GM23338 (cell line): Measurements from ENCODE around the gene TERT. TPM values are rescaled to one million over a fixed set of nuclear protein-coding genes. Genes with fewer than 3 reads are reported as not detected.

Experiments used
- ATAC-seq: fragments of 200-7000 bp; cut with Tn5 transposase; 3 replicates; pipeline ENCODE4 v1.9.1; 2020
- DNase-seq: peaks from one replicate; pipeline ENCODE4 v3.0.0-alpha.2; 2015; ENCODE audit warnings: low spot score
- H2AFZ ChIP-seq: fragments of 200-600 bp; sonication (generic); 2 replicates; pipeline ENCODE4 v1.8.0; 2016; ENCODE audit warnings: antibody characterized with exemption, mild to moderate bottlenecking, moderate library complexity
- H3F3A ChIP-seq: fragments of 200-600 bp; sonication (generic); replicated peaks from 2 replicates; pipeline ENCODE4 v1.8.0; 2017; ENCODE audit warnings: antibody characterized with exemption, mixed run types, low read depth
- H3K27ac ChIP-seq: fragments of 200-600 bp; sonication (generic); 2 replicates; pipeline ENCODE4 v1.6.1; 2016; ENCODE audit warnings: low read depth
- H3K27me3 ChIP-seq: fragments of 200-600 bp; sonication (generic); 2 replicates; pipeline ENCODE4 v1.8.0; 2016; ENCODE audit warnings: mild to moderate bottlenecking, mixed run types, moderate library complexity; ENCODE audit not compliant: insufficient read depth
- H3K36me3 ChIP-seq: fragments of 200-600 bp; sonication (generic); 2 replicates; pipeline ENCODE4 v1.8.0; 2016; ENCODE audit warnings: mild to moderate bottlenecking; ENCODE audit not compliant: insufficient read depth
- H3K4me1 ChIP-seq: fragments of 200-600 bp; sonication (generic); 2 replicates; pipeline ENCODE4 v1.8.0; 2016; ENCODE audit warnings: mild to moderate bottlenecking, moderate library complexity; ENCODE audit not compliant: insufficient read depth
- H3K4me2 ChIP-seq: fragments of 200-600 bp; sonication (generic); 2 replicates; pipeline ENCODE4 v1.7.1; 2017; ENCODE audit warnings: mixed run types
- H3K4me3 ChIP-seq: fragments of 200-600 bp; sonication (generic); 2 replicates; pipeline ENCODE4 v1.6.1; 2016; ENCODE audit warnings: mixed run types
- H3K79me2 ChIP-seq: fragments of 200-600 bp; sonication (generic); replicated peaks from 2 replicates; pipeline ENCODE4 v1.8.0; 2017; ENCODE audit warnings: mild to moderate bottlenecking; ENCODE audit not compliant: insufficient read depth
- H3K9me2 ChIP-seq: fragments of 200-600 bp; sonication (generic); 2 replicates; pipeline ENCODE4 v1.8.0; 2017; ENCODE audit not compliant: insufficient read depth
- H4K20me1 ChIP-seq: fragments of 200-600 bp; sonication (generic); replicated peaks from 2 replicates; pipeline ENCODE4 v1.8.0; 2017; ENCODE audit warnings: mild to moderate bottlenecking; ENCODE audit not compliant: insufficient read depth
- H3K27ac Mint-ChIP-seq: 2 replicates; pipeline ENCODE4 v1.8.0; 2020; ENCODE audit warnings: inconsistent platforms, mild to moderate bottlenecking, moderate library complexity, mixed read lengths
- H3K27me3 Mint-ChIP-seq: 3 replicates; pipeline ENCODE4 v1.8.0; 2022; ENCODE audit warnings: low read depth, mild to moderate bottlenecking, moderate library complexity, mixed read lengths, inconsistent platforms; ENCODE audit not compliant: insufficient read depth, poor library complexity
- H3K36me3 Mint-ChIP-seq: 3 replicates; pipeline ENCODE4 v1.8.0; 2021; ENCODE audit warnings: low read depth, mild to moderate bottlenecking, inconsistent platforms, moderate library complexity, mixed read lengths
- H3K4me1 Mint-ChIP-seq: 3 replicates; pipeline ENCODE4 v1.8.0; 2020; ENCODE audit warnings: mild to moderate bottlenecking, inconsistent platforms, mixed read lengths
- H3K4me3 Mint-ChIP-seq: 3 replicates; pipeline ENCODE4 v1.8.0; 2021; ENCODE audit warnings: moderate library complexity, mild to moderate bottlenecking, inconsistent platforms, mixed read lengths
- H3K9me3 Mint-ChIP-seq: 3 replicates; pipeline ENCODE4 v1.8.0; 2020; ENCODE audit warnings: moderate library complexity, mild to moderate bottlenecking, inconsistent platforms, mixed read lengths
- CREB1 ChIP-seq: fragments of 250-450 bp; sonication (Bioruptor Pico); IDR thresholded peaks from 2 replicates; pipeline ENCODE4 v1.5.0; 2020; ENCODE audit warnings: low read depth, mild to moderate bottlenecking, moderate library complexity
- EZH2phosphoT487 ChIP-seq: fragments of 200-600 bp; sonication (generic); IDR thresholded peaks from one replicate; pipeline ENCODE4 v1.8.1; 2018; ENCODE audit warnings: antibody characterized with exemption; ENCODE audit not compliant: unreplicated experiment
- JUNB ChIP-seq: IDR thresholded peaks from one replicate; pipeline ENCODE4 v1.6.1; 2016; ENCODE audit warnings: antibody characterized with exemption; ENCODE audit not compliant: unreplicated experiment
- NANOG ChIP-seq: IDR thresholded peaks from 2 replicates; pipeline ENCODE4 v1.6.1; 2016; ENCODE audit warnings: antibody characterized with exemption, borderline replicate concordance
- STAT1 ChIP-seq: IDR thresholded peaks from one replicate; pipeline ENCODE4 v1.6.1; 2016; ENCODE audit warnings: antibody characterized with exemption; ENCODE audit not compliant: unreplicated experiment
- ZNF462 ChIP-seq: fragments of 250-450 bp; sonication (Bioruptor Pico); IDR thresholded peaks from 2 replicates; pipeline ENCODE4 v1.5.0; 2020; ENCODE audit warnings: mild to moderate bottlenecking, moderate library complexity
- polyA plus RNA-seq: library from polyadenylated mRNA; unstranded; fragments of >200 nt; fragmentation: Nextera tagmentation; extraction: Ambion mirVana; gene quantifications from 2 replicates; pipeline ENCODE4 v1.2.1, GENCODE V29; 2016
- total RNA-seq: library from RNA; depleted of rRNA; stranded (reverse); fragments of >200 nt; shearing (Covaris generic); gene quantifications from 2 replicates; pipeline ENCODE4 v1.2.3, GENCODE V29; 2014
- TF ChIP-seq, protein P1 (sequence below): IDR thresholded peaks from 2 replicates; pipeline ENCODE4 v1.6.1; 2016; ENCODE audit warnings: antibody characterized with exemption
- TF ChIP-seq, protein P2 (sequence below): IDR thresholded peaks from one replicate; pipeline ENCODE4 v1.6.1; 2018; ENCODE audit warnings: antibody characterized with exemption; ENCODE audit not compliant: unreplicated experiment

TERT gene
- total and polyA plus RNA-seq, 2 experiments from 2014 or later: 9.8 to 46.4 TPM

DNA sequence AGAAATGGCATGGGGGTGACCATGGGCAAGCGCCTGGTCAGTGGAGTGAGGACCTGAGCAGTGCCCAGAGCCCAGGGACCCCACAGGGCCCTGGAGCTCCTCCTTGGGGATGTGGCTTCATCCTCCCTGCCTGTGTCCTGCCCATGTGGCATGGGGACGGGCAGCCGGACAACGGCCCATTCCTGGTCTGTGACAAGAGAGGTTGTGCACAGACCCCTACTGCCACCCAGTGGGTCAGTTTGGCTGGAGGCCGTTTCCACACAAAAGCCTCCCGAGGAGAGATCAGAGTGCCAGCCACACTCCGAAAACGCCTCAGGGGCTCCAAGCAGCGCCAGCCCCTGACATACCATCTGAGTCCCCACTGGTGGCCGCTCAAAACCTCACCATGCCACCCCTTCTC, 49.9 kb downstream of the TERT start (continued):
- TF ChIP-seq, protein P1, sequence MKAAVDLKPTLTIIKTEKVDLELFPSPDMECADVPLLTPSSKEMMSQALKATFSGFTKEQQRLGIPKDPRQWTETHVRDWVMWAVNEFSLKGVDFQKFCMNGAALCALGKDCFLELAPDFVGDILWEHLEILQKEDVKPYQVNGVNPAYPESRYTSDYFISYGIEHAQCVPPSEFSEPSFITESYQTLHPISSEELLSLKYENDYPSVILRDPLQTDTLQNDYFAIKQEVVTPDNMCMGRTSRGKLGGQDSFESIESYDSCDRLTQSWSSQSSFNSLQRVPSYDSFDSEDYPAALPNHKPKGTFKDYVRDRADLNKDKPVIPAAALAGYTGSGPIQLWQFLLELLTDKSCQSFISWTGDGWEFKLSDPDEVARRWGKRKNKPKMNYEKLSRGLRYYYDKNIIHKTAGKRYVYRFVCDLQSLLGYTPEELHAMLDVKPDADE: no peak

- Mint-ChIP-seq H3K9me3 (no peaks in the 10 kb centered on the region; the same call in 2 of the 3 replicates), H3K36me3 (no peaks in the 10 kb centered on the region), H3K27me3 (peaks cover 6% of the 10 kb centered on the region), H3K4me1 (peaks cover 13% of the 10 kb centered on the region; the same call in 2 of the 3 replicates), H3K27ac (no peak overlapping the region), H3K4me3 (no peak overlapping the region)
- ATAC-seq (no peak), DNase-seq (no peak)
- Histone ChIP-seq H3K79me2 (no peaks in the 10 kb centered on the region), H3K27me3 (no peaks in the 10 kb centered on the region), H3K9me2 (no peaks in the 10 kb centered on the region), H3K4me3 (no peak overlapping the region), H4K20me1 (no peaks in the 10 kb centered on the region), H3K27ac (no peak overlapping the region), H3K4me1 (0 out of 2 replicates have a peak, but pooled peaks cover 3% of the 10 kb centered on the region), H3F3A (no peaks in the 10 kb centered on the region), H3K4me2 (no peak overlapping the region), H3K36me3 (no peaks in the 10 kb centered on the region), H2AFZ (no peak overlapping the region)
- TF ChIP-seq STAT1: no peak
- no peak for TF ChIP-seq NANOG
- no peak for TF ChIP-seq JUNB
Observed at GRCh38 chr5:1244255-1244654, 50.6 kb downstream of the TERT start.

DNA sequence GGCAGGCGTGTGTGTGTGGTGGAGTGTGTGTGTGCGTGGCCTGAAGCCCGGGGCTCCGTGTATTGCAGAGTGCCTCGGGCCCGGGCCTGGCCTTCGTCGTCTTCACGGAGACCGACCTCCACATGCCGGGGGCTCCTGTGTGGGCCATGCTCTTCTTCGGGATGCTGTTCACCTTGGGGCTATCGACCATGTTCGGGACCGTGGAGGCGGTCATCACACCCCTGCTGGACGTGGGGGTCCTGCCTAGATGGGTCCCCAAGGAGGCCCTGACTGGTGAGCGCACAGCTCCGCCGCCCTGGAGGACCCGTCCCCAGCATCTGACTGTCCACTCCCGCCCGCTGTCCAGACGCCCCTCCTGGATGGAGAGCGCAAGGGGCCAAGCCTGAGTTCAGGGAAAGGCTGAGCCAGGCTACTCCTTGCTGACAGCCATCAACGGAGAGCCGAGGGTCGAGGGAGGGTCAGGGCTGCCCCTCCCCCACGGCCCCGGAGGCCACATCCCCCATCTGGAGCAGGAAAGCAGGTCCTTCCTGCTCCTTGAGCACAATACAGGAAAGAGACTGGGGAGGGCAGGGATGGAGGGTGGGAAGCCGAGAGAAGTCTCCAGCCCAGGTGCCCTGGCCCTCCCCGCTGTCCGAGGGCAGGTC, 51.3 kb downstream of the TERT start:
- peak; percentile 30 for ATAC-seq
- no peaks in the 10 kb centered on the region; the same call in 2 of the 3 replicates for H3K9me3 Mint-ChIP-seq
- Histone ChIP-seq H3K27ac (no peak overlapping the region), H2AFZ (no peak overlapping the region), H3K4me2 (no peak overlapping the region), H3K9me2 (no peaks in the 10 kb centered on the region), H3K4me3 (no peak overlapping the region), H3F3A (no peaks in the 10 kb centered on the region), H3K36me3 (no peaks in the 10 kb centered on the region), H3K4me1 (0 out of 2 replicates have a peak, but pooled peaks cover 3% of the 10 kb centered on the region), H3K27me3 (no peaks in the 10 kb centered on the region), H3K79me2 (no peaks in the 10 kb centered on the region), H4K20me1 (no peaks in the 10 kb centered on the region)
- no peaks in the 10 kb centered on the region for H3K36me3 Mint-ChIP-seq
- no peak overlapping the region for H3K4me3 Mint-ChIP-seq
- peaks cover 13% of the 10 kb centered on the region; the same call in 2 of the 3 replicates for H3K4me1 Mint-ChIP-seq
- no peak overlapping the region for H3K27ac Mint-ChIP-seq
- peaks cover 6% of the 10 kb centered on the region for H3K27me3 Mint-ChIP-seq
- peak; percentile 51 for DNase-seq
- TF ChIP-seq EZH2phosphoT487 (no peak), ZNF462 (CRISPR knock-in tag) (no peak), CREB1 (CRISPR knock-in tag) (no peak), NANOG (no peak)
- TF ChIP-seq, protein P2, sequence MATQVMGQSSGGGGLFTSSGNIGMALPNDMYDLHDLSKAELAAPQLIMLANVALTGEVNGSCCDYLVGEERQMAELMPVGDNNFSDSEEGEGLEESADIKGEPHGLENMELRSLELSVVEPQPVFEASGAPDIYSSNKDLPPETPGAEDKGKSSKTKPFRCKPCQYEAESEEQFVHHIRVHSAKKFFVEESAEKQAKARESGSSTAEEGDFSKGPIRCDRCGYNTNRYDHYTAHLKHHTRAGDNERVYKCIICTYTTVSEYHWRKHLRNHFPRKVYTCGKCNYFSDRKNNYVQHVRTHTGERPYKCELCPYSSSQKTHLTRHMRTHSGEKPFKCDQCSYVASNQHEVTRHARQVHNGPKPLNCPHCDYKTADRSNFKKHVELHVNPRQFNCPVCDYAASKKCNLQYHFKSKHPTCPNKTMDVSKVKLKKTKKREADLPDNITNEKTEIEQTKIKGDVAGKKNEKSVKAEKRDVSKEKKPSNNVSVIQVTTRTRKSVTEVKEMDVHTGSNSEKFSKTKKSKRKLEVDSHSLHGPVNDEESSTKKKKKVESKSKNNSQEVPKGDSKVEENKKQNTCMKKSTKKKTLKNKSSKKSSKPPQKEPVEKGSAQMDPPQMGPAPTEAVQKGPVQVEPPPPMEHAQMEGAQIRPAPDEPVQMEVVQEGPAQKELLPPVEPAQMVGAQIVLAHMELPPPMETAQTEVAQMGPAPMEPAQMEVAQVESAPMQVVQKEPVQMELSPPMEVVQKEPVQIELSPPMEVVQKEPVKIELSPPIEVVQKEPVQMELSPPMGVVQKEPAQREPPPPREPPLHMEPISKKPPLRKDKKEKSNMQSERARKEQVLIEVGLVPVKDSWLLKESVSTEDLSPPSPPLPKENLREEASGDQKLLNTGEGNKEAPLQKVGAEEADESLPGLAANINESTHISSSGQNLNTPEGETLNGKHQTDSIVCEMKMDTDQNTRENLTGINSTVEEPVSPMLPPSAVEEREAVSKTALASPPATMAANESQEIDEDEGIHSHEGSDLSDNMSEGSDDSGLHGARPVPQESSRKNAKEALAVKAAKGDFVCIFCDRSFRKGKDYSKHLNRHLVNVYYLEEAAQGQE: no peak
